Dendritic cell treated with granulocyte-macrophage colony-stimulating factor and Interleukin-4, amounts not matched to agents 40 ng/mL and 50 ng/mL, for 4 days (primary cell): ENCODE results near the gene CSNK2A2.

Experiments used
- H3K27ac Mint-ChIP-seq: one replicate; pipeline ENCODE4 v1.8.0; 2022; ENCODE audit warnings: mild to moderate bottlenecking, mixed read lengths
- H3K27me3 Mint-ChIP-seq: one replicate; pipeline ENCODE4 v1.8.0; 2022; ENCODE audit warnings: mild to moderate bottlenecking, mixed read lengths
- H3K36me3 Mint-ChIP-seq: one replicate; pipeline ENCODE4 v1.8.0; 2022; ENCODE audit warnings: low read depth, mixed read lengths
- H3K4me1 Mint-ChIP-seq: one replicate; pipeline ENCODE4 v1.8.0; 2022; ENCODE audit warnings: low read depth, mixed read lengths
- H3K4me3 Mint-ChIP-seq: one replicate; pipeline ENCODE4 v1.8.0; 2022; ENCODE audit warnings: mild to moderate bottlenecking, moderate library complexity, mixed read lengths
- H3K9me3 Mint-ChIP-seq: one replicate; pipeline ENCODE4 v1.8.0; 2022; ENCODE audit warnings: mixed read lengths
- intact Hi-C: fragments of 100-400 bp; cut with micrococcal nuclease; formaldehyde crosslinking; loops from one replicate; pipeline ENCODE4 v1.15.0; 2022

CSNK2A2 gene

GRCh38 chr16:58212824-58213655, 15.1 kb upstream of the CSNK2A2 start:
- no peaks in the 10 kb centered on the region for H3K36me3 Mint-ChIP-seq
- no peak overlapping the region for H3K4me3 Mint-ChIP-seq
- no peaks in the 10 kb centered on the region for H3K4me1 Mint-ChIP-seq
- intact Hi-C loops, result no loop called here
- peak overlapping the region; percentile 26 for H3K27ac Mint-ChIP-seq
- H3K9me3 Mint-ChIP-seq, result no peaks in the 10 kb centered on the region
- peaks cover 17% of the 10 kb centered on the region for H3K27me3 Mint-ChIP-seq

DNA sequence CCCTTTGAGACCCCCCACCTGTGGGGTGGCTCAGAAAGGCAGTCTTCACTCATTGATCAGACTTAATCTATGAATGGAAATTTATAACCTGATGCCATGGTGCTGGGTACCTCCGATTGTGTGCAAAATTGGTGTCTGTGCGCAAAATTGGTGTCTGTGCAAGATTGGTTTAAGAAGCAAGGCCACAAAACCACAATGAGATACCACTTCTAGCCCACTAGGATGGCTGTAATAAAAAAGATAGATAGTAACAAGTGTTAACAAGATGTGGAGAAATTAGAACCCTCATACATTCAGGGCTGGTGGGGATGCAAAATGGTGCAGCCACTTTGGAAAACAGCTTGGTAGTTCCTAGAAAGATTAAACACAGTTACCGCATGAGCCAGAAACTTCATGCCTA, 13.9 kb upstream of the CSNK2A2 start:
- no peak overlapping the region for H3K4me3 Mint-ChIP-seq
- intact Hi-C loops, result no loop called here

GRCh38 chr16:58211245-58211644, 13.3 kb upstream of the CSNK2A2 start:
- intact Hi-C loops, result no loop called here
- Mint-ChIP-seq H3K27me3 (peaks cover 20% of the 10 kb centered on the region), H3K9me3 (no peaks in the 10 kb centered on the region), H3K4me3 (no peak overlapping the region), H3K27ac (no peak overlapping the region), H3K4me1 (no peaks in the 10 kb centered on the region), H3K36me3 (no peaks in the 10 kb centered on the region)

More for the DNA sequence above, 13.9 kb upstream of the CSNK2A2 start:
- Mint-ChIP-seq H3K9me3 (no peaks in the 10 kb centered on the region), H3K4me1 (no peaks in the 10 kb centered on the region), H3K36me3 (no peaks in the 10 kb centered on the region), H3K27me3 (peaks cover 17% of the 10 kb centered on the region), H3K27ac (no peak overlapping the region)

DNA sequence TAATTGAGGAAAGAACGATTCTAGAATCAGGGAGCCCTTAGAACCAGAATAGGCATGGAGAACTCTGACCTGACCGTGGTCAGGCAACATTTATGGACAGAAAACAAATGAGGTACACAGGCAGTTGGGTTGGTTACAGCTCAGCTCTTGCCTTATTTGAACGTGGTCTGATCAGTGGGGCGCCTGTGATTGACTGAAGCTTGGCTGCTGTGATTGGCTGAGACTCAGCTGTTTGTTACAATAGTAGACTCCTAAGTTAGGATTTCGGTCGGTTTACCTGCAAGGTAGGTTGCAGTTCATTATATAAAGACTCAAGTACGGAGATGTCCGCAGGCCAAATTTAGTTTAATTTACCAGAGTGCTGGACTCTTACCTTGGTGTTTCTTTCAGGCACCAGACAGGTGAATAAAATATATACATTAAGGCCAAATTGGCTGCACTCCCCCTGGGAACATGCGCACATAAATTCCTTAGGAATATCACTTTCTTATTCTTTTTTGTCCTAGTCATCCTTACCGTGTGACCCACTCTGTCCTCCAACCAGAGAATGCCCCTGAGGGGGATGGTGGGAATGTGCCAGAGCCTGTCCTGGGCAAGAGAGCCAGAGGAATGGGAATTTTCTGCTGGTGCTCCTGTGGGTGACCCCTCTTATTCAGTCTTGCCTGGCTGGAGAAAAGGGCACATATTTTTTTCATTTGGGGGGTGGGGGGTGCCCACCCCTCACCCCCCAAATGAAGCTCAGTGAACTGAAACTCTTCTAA, 7.5 kb upstream of the CSNK2A2 start:
- intact Hi-C loops, result no loop called here
- H3K9me3 Mint-ChIP-seq, result no peaks in the 10 kb centered on the region
- H3K27me3 Mint-ChIP-seq, result peaks cover 20% of the 10 kb centered on the region
- no peaks in the 10 kb centered on the region for H3K4me1 Mint-ChIP-seq
- no peak overlapping the region for H3K4me3 Mint-ChIP-seq
- no peaks in the 10 kb centered on the region for H3K36me3 Mint-ChIP-seq
- no peak overlapping the region for H3K27ac Mint-ChIP-seq

- peaks cover 12% of the 10 kb centered on the region for H3K36me3 Mint-ChIP-seq
- peaks cover 38% of the 10 kb centered on the region for H3K27me3 Mint-ChIP-seq
- H3K27ac Mint-ChIP-seq, result no peak overlapping the region
- no peak overlapping the region for H3K4me3 Mint-ChIP-seq
- H3K4me1 Mint-ChIP-seq, result peaks cover 19% of the 10 kb centered on the region
- intact Hi-C loops, result no loop called here
- H3K9me3 Mint-ChIP-seq, result no peaks in the 10 kb centered on the region
These were observed 3.3 kb upstream of the CSNK2A2 start for GRCh38 chr16:58201163-58201562.

GRCh38 chr16:58200004-58200797, 2.3 kb upstream of the CSNK2A2 start:
- H3K4me3 Mint-ChIP-seq, result no peak overlapping the region
- intact Hi-C loops, result no loop called here
- H3K27me3 Mint-ChIP-seq, result peaks cover 36% of the 10 kb centered on the region
- peaks cover 21% of the 10 kb centered on the region for H3K36me3 Mint-ChIP-seq
- peaks cover 28% of the 10 kb centered on the region for H3K4me1 Mint-ChIP-seq
- no peaks in the 10 kb centered on the region for H3K9me3 Mint-ChIP-seq
- no peak overlapping the region for H3K27ac Mint-ChIP-seq

GRCh38 chr16:58198803-58199411, 1.0 kb upstream of the CSNK2A2 start:
- H3K9me3 Mint-ChIP-seq, result no peaks in the 10 kb centered on the region
- intact Hi-C loops, result loop anchor here (5.0 kb wide), 1 partner anchor 172 kb away; the partner anchor contains the start of gene MMP15
- peaks cover 34% of the 10 kb centered on the region for H3K36me3 Mint-ChIP-seq
- H3K27me3 Mint-ChIP-seq, result peaks cover 32% of the 10 kb centered on the region
- H3K4me3 Mint-ChIP-seq, result peak overlapping the region; percentile 79
- H3K27ac Mint-ChIP-seq, result peak overlapping the region; percentile 82
- H3K4me1 Mint-ChIP-seq, result peaks cover 29% of the 10 kb centered on the region

GRCh38 chr16:58197314-58198012, 443 bp downstream of the CSNK2A2 start:
- Mint-ChIP-seq H3K27ac (peak overlapping the region; percentile 84), H3K4me3 (peak overlapping the region; percentile 86), H3K36me3 (peaks cover 49% of the 10 kb centered on the region), H3K4me1 (peaks cover 29% of the 10 kb centered on the region), H3K27me3 (peaks cover 27% of the 10 kb centered on the region), H3K9me3 (no peaks in the 10 kb centered on the region)
- intact Hi-C loops, result loop anchor here (5.0 kb wide), 1 partner anchor 170 kb away; the partner anchor contains the start of gene MMP15

DNA sequence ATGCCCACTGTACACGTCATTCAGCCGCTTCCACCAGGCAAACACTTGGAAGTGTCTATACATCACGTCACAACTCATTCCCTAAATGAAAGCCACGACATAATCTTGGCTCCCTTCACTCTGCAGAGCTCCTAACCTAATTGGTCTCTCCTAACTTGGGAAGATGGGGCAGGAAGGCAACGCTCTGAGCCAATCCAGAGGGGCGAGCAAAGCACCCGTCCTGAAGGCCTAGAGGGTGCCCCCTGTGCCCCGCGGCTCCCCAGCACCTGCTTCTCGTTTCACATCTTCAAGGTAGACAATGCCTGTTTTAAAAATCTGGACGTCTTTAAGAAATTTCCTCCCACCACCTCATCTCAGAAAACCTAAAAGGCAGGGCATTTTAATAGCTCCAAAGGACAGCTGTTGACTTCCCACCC, 1.0 kb downstream of the CSNK2A2 start:
- Mint-ChIP-seq H3K9me3 (no peaks in the 10 kb centered on the region), H3K27me3 (peaks cover 27% of the 10 kb centered on the region), H3K36me3 (peaks cover 54% of the 10 kb centered on the region), H3K4me3 (peak overlapping the region; percentile 86), H3K4me1 (peaks cover 29% of the 10 kb centered on the region), H3K27ac (peak overlapping the region; percentile 84)
- intact Hi-C loops, result loop anchor here (5.0 kb wide), 1 partner anchor 170 kb away; the partner anchor contains the start of gene MMP15

- Mint-ChIP-seq H3K36me3 (peaks cover 66% of the 10 kb centered on the region), H3K27ac (no peak overlapping the region), H3K9me3 (no peaks in the 10 kb centered on the region), H3K27me3 (peaks cover 21% of the 10 kb centered on the region), H3K4me1 (peaks cover 29% of the 10 kb centered on the region), H3K4me3 (no peak overlapping the region)
- intact Hi-C loops, result loop anchor here (5.0 kb wide), 1 partner anchor 168 kb away; the partner anchor contains the start of gene MMP15
These were observed 2.1 kb downstream of the CSNK2A2 start for GRCh38 chr16:58195771-58196170.

DNA sequence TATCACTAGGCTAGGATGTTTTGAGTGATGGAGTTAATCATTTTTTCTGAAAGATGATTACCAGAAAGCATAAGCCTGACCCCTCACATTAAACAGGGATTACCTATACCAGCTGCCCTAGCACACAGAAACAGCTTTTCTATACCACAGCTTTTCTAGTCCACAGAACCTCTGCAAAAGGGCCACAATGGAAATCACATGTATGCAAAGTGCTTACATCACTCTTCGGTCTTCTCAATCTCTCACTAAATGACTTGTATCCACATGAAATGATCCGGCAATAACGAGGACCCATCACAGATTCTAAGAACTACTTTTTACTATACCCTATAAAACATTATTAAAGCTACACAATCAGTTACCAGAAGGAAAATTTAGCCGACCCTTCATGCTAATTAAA, 2.6 kb downstream of the CSNK2A2 start:
- Mint-ChIP-seq H3K36me3 (peaks cover 70% of the 10 kb centered on the region), H3K9me3 (no peaks in the 10 kb centered on the region), H3K4me1 (peaks cover 29% of the 10 kb centered on the region), H3K4me3 (no peak overlapping the region), H3K27me3 (peaks cover 21% of the 10 kb centered on the region), H3K27ac (no peak overlapping the region)
- intact Hi-C loops, result loop anchor here (5.0 kb wide), 1 partner anchor 168 kb away; the partner anchor contains the start of gene MMP15

DNA sequence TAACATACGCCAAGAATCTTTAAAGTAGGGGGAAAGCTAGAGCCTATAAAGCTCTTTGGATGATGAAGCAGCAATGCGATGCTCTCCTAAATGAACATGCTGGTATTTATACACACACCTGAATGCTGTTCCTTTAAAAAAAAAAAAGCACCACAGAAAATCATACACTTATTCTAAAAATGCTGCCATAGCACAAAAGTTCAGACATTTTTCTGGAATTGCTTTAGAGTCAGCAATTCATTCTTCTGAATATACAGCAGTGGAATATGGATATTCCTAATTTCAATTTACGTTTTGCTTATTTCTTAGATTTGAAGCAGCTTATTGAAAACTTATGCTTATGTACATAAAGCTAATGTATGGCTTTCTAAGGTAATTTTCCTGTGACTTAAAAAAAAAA, 3.1 kb downstream of the CSNK2A2 start:
- Mint-ChIP-seq H3K4me3 (no peak overlapping the region), H3K36me3 (peaks cover 75% of the 10 kb centered on the region), H3K9me3 (no peaks in the 10 kb centered on the region), H3K27ac (no peak overlapping the region), H3K4me1 (peaks cover 29% of the 10 kb centered on the region), H3K27me3 (peaks cover 16% of the 10 kb centered on the region)
- intact Hi-C loops, result loop anchor here (5.0 kb wide), 1 partner anchor 167 kb away; the partner anchor contains the start of gene MMP15
